ENCODE measurements around the gene KHNYN.

The KHNYN gene

DNA sequence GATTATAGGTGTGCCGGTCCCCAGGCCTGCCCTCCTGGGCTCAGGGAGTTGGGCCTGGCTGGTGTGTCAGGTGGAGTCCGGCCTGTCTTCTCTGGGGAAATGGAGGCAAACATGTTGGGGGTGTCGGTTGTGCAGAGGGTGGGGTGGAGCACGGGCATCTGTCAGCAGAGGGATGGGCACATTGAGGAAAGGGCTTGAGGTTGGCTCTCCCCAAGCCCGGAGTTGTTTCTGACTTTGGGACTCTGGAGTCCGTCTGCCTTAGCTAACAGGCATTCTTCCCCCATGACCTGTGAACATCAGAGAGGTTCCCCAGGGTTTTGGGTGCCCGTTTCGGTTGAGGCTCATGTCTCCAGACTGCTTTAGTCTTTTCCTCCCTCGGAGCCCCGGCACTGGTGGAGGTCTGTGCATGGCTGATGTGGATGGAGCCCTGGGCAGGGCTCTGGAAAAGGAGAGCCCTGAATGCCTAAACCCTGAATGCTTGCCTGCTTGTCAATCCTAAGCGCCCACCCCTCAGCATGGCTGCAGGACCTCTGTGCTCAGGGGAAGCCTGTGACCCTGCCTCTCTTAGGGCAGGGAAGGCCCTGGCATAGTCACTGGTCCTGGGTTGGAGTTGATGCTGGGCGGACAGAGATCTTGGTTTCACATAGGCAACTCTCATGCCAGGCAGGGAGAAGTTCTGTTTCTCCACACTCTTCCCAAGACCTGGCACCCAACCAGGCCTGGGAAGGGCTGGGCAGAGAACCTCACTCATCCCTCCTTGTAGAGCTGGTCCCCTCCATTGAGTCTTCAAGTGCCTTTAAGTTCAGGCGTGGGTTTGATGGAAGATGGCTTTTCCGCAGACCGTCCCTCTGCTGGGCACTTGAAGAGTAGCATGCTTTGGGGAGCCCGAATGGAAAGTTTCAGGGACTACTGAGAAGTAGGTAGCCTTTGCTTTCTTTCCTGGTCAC lies 18.0 kb upstream of the KHNYN start:
- H3K36me3 Mint-ChIP-seq = no peaks in the 10 kb centered on the region
- H3K9me3 Mint-ChIP-seq = no peaks in the 10 kb centered on the region
- H3K27me3 Mint-ChIP-seq = no peaks in the 10 kb centered on the region
- no peak overlapping the region for H3K4me3 Mint-ChIP-seq
- no peak overlapping the region for H3K27ac Mint-ChIP-seq
- no peaks in the 10 kb centered on the region for H3K4me1 Mint-ChIP-seq

DNA sequence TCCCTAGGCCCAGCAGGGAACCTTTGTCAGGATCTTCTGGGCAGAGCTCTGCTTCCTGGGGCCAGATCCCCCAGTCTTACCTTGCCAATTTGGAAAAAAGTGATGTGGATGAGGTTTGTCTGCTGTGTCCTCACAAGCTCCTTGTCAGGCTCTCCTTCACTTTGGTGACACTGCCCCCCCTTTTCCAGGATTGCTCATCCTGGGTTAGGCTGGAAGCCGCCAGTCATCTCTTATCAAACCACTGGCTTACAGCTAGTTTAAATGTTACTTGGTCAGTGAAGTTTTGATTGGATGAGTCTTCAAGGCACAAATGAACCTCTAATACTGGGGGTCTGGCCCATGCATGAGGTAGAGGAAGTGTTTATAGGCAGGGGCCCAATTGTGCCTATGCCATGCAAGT lies 15.7 kb upstream of the KHNYN start:
- Mint-ChIP-seq H3K4me1 (no peaks in the 10 kb centered on the region), H3K36me3 (no peaks in the 10 kb centered on the region), H3K27me3 (peaks cover 3% of the 10 kb centered on the region), H3K4me3 (no peak overlapping the region), H3K27ac (no peak overlapping the region), H3K9me3 (no peaks in the 10 kb centered on the region)

- Mint-ChIP-seq H3K4me1 (no peaks in the 10 kb centered on the region), H3K36me3 (no peaks in the 10 kb centered on the region), H3K27me3 (peaks cover 4% of the 10 kb centered on the region), H3K27ac (no peak overlapping the region), H3K9me3 (no peaks in the 10 kb centered on the region), H3K4me3 (no peak overlapping the region)
Measured at GRCh38 chr14:24414732-24415420, 14.9 kb upstream of the KHNYN start.

GRCh38 chr14:24415421-24416253 lies 14.1 kb upstream of the KHNYN start:
- Mint-ChIP-seq H3K36me3 (no peaks in the 10 kb centered on the region), H3K27me3 (peaks cover 4% of the 10 kb centered on the region), H3K27ac (no peak overlapping the region), H3K9me3 (no peaks in the 10 kb centered on the region), H3K4me3 (no peak overlapping the region), H3K4me1 (no peaks in the 10 kb centered on the region)

DNA sequence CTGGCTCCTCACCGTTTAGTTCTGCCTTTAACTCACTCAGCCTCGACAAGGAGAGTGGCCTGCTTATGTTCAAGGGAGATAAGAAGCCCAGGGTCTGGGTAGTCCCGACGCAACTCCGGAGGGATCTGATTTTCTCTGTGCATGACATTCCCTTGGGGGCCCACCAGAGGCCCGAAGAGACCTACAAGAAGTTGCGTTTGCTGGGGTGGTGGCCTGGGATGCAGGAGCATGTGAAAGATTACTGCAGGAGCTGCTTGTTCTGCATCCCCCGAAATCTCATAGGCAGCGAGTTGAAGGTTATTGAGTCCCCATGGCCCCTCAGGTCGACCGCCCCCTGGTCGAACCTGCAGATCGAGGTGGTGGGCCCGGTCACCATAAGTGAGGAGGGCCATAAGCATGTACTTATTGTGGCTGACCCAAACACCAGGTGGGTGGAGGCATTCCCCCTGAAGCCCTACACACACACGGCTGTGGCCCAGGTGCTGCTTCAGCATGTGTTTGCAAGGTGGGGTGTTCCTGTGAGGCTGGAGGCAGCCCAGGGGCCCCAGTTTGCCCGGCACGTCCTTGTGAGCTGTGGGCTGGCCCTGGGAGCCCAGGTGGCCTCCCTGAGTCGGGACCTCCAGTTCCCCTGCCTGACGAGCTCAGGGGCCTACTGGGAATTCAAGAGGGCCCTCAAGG lies 13.4 kb upstream of the KHNYN start:
- no peaks in the 10 kb centered on the region for H3K4me1 Mint-ChIP-seq
- no peaks in the 10 kb centered on the region for H3K9me3 Mint-ChIP-seq
- H3K27me3 Mint-ChIP-seq = peaks cover 4% of the 10 kb centered on the region
- H3K27ac Mint-ChIP-seq = no peak overlapping the region
- H3K4me3 Mint-ChIP-seq = no peak overlapping the region
- H3K36me3 Mint-ChIP-seq = no peaks in the 10 kb centered on the region

GRCh38 chr14:24416932-24417619 lies 12.7 kb upstream of the KHNYN start:
- no peaks in the 10 kb centered on the region for H3K9me3 Mint-ChIP-seq
- no peaks in the 10 kb centered on the region for H3K36me3 Mint-ChIP-seq
- H3K27me3 Mint-ChIP-seq = peaks cover 4% of the 10 kb centered on the region
- H3K27ac Mint-ChIP-seq = no peak overlapping the region
- H3K4me1 Mint-ChIP-seq = no peaks in the 10 kb centered on the region
- no peak overlapping the region for H3K4me3 Mint-ChIP-seq

DNA sequence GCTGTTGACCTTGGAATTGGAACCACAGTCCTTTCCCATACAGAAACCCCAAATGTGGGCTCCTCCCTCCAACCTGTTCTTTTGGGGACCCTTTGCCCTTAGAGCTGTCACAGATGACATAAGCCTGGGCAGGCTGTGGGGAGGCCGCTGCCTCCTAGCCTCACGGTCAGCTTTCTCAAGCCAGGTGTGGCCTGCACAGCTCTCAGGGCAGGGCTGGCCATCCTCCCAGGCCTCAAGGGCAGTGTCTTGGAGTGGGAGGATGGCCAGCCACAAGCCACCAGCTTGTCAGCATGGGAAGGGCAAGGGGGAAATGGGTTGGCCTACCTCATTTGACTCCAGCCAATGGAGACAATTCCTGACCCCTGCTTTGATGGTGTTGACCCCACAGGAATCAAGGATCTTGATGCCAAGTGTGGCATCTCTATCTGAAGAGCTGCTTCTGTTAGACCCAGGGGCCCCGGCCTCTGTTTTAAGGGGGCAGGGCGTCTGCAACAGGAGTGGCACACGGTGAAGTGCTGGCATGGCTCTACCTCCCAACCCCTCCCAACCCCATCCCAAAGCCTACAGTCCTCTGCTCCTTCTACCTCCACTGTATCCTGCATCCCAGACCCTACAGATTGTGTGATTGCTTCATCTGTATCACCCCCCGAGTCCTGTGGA lies 11.8 kb upstream of the KHNYN start:
- H3K4me3 Mint-ChIP-seq = no peak overlapping the region
- no peaks in the 10 kb centered on the region for H3K36me3 Mint-ChIP-seq
- peaks cover 4% of the 10 kb centered on the region for H3K27me3 Mint-ChIP-seq
- H3K4me1 Mint-ChIP-seq = no peaks in the 10 kb centered on the region
- no peak overlapping the region for H3K27ac Mint-ChIP-seq
- H3K9me3 Mint-ChIP-seq = no peaks in the 10 kb centered on the region

GRCh38 chr14:24418492-24418873 lies 11.3 kb upstream of the KHNYN start:
- Mint-ChIP-seq H3K9me3 (no peaks in the 10 kb centered on the region), H3K4me1 (no peaks in the 10 kb centered on the region), H3K27me3 (peaks cover 4% of the 10 kb centered on the region), H3K36me3 (no peaks in the 10 kb centered on the region), H3K4me3 (no peak overlapping the region), H3K27ac (no peak overlapping the region)

- no peak overlapping the region for H3K4me3 Mint-ChIP-seq
- H3K4me1 Mint-ChIP-seq = peaks cover 23% of the 10 kb centered on the region
- no peaks in the 10 kb centered on the region for H3K9me3 Mint-ChIP-seq
- H3K27me3 Mint-ChIP-seq = peaks cover 2% of the 10 kb centered on the region
- H3K36me3 Mint-ChIP-seq = no peaks in the 10 kb centered on the region
- H3K27ac Mint-ChIP-seq = no peak overlapping the region
Measured at GRCh38 chr14:24422261-24422660, 7.5 kb upstream of the KHNYN start.

- H3K4me3 Mint-ChIP-seq = no peak overlapping the region
- H3K9me3 Mint-ChIP-seq = no peaks in the 10 kb centered on the region
- no peak overlapping the region for H3K27ac Mint-ChIP-seq
- peaks cover 28% of the 10 kb centered on the region for H3K4me1 Mint-ChIP-seq
- H3K27me3 Mint-ChIP-seq = peaks cover 2% of the 10 kb centered on the region
- no peaks in the 10 kb centered on the region for H3K36me3 Mint-ChIP-seq
Measured at GRCh38 chr14:24422694-24423601, 6.8 kb upstream of the KHNYN start.

DNA sequence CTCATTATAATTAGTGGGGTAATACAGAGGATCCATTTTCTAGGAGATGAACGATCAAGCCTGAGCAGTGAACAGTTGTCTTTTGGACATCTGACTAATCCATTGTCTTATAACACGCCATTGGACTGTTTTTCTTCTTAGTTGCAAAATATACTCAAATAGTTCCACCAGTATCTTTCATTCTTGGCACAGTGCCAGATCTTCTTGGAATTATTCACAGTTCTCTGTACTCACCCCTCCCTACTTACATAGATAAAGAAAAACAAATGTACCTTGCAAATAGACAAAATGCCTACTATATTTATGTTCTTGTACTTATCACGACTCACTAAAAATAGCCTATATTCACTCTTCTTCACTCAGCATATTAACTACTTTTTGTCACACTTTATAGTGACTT lies 4.0 kb upstream of the KHNYN start:
- Mint-ChIP-seq H3K4me3 (no peak overlapping the region), H3K9me3 (no peaks in the 10 kb centered on the region), H3K4me1 (peaks cover 39% of the 10 kb centered on the region), H3K27me3 (no peaks in the 10 kb centered on the region), H3K36me3 (no peaks in the 10 kb centered on the region), H3K27ac (peak overlapping the region; percentile 79)

DNA sequence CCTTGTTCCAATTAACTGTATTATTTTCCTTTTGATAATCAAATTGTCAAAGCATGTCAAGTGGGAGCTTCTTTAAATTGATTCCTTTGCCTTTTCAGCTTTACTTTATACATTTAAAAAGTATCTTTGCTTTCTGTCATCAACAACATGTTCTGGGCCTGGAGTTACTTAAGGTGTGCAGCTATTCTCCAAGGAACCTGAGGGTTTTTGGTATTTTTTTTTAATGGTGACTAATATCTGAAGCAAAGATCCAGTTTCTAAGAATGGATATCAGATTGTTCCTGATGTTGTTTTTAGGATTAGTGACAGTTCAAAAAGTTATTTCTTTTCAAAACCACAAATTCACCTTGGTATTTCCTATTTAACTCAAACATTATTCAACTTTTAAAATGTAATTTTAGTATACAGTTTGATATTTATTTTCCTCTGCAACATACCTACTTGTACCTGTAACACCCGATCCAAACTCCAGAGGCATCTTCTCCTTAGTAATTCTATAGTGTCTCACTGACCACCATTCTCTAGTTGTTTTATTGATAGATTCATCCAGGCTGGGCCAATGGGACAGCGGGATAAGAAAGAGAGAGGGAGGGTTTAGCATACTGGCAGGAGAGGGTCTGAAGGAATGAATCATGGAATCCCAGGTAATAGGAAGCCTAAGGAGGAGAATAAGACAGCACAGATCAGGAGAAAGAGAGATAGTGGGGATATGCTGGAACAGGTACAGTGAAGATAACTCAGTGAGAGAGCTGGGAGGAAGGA lies 3.4 kb upstream of the KHNYN start:
- H3K36me3 Mint-ChIP-seq = no peaks in the 10 kb centered on the region
- H3K9me3 Mint-ChIP-seq = no peaks in the 10 kb centered on the region
- H3K4me3 Mint-ChIP-seq = peak overlapping the region; percentile 16
- no peaks in the 10 kb centered on the region for H3K27me3 Mint-ChIP-seq
- peak overlapping the region; percentile 69 for H3K27ac Mint-ChIP-seq
- peaks cover 45% of the 10 kb centered on the region for H3K4me1 Mint-ChIP-seq

- Mint-ChIP-seq H3K27me3 (no peaks in the 10 kb centered on the region), H3K4me1 (peaks cover 52% of the 10 kb centered on the region), H3K36me3 (peaks cover 3% of the 10 kb centered on the region), H3K4me3 (no peak overlapping the region), H3K9me3 (no peaks in the 10 kb centered on the region), H3K27ac (peak overlapping the region; percentile 69)
Measured at GRCh38 chr14:24426912-24427536, 2.7 kb upstream of the KHNYN start.

Measured in activated naive CD4-positive, alpha-beta T cell treated with anti-CD3 and anti-CD28 coated beads, Interleukin-2, amount 50 U/mL, for 24 hours (primary cell).